GM12891 (cell line): ENCODE measurements around the gene ALOX15.

Experiments
- PAX5 ChIP-seq: IDR thresholded peaks from 2 replicates; pipeline ENCODE4 v1.6.1; 2011; ENCODE audit warnings: low read length, moderate library complexity, mild to moderate bottlenecking; ENCODE audit not compliant: insufficient read depth, severe bottlenecking
- POLR2A ChIP-seq: IDR thresholded peaks from 2 replicates; pipeline ENCODE4 v1.6.1; 2011; ENCODE audit warnings: low read depth, low read length, control low read depth
- POLR2AphosphoS5 ChIP-seq: IDR thresholded peaks from 2 replicates; pipeline ENCODE4 v1.6.1; 2011; ENCODE audit warnings: low read depth, low read length, control low read depth
- POU2F2 ChIP-seq: IDR thresholded peaks from 2 replicates; pipeline ENCODE4 v1.6.1; 2011; ENCODE audit warnings: low read depth, mild to moderate bottlenecking, control low read depth, low read length, moderate library complexity
- TAF1 ChIP-seq: IDR thresholded peaks from 2 replicates; pipeline ENCODE4 v1.6.1; 2011; ENCODE audit warnings: low read depth, low read length, control low read depth

DNA sequence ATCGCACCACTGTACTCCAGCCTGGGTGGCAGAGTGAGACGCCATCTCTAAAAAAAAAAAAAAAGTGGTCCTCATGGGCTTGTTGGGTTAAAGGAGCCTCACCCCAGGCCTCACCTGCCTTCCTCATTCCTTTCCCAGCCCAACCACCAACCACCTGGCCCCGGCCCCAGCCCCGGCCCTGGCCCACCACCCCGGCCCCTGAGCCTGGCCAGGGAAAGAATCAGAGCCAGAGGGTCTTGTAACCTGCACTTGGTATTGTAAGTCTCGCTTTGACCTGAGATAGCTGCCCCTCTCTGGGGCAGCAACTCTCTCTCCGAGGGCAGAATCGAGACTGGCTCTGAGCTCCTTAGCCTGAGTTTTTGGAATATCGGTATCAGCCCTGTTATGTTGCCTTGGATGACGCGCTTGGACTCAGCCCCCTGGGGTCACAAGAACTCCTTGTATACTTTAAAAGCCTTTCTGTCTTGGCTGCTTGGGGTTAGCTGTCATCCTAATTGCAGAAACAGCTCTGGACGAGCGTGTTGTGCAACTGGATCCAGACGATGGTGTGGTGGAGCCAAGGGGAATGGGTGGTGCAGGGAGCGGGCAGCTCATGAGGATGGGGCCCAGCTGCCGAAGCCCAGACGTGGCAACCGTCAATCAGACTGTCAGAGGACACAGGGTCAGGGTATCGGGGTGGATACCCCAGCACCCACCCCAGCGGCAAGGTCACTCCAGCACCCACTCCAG lies 42.5 kb downstream of the ALOX15 start:
- TF ChIP-seq POU2F2 (no peak), PAX5 (no peak), POLR2A (no peak), POLR2AphosphoS5 (no peak), TAF1 (no peak)
